Measurements from ENCODE around the gene ORC3.

DNA sequence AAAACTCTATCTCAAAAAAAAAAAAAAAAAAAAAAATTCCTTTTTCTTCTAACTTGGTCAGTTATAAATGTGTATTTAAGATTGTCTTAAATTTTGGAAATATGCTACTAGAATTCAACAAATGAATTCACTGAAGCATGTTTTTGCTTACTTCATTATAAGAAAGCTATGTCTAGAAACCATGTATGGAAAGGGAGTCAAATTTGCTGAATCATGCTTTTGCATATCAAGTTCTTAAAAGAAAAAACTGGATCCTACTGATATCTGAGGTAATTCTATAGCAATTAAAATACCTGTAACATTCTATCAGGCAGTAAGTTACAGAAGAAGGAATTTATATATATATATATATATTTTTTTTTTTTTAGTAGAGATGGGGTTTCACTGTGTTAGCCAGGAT, 84.4 kb downstream of the ORC3 start:
- no peak for TF ChIP-seq CTCF (IDR thresholded peaks at IDR 0.05; ENCODE audit: borderline replicate concordance, extremely low read depth, low read length, poor library complexity, severe bottlenecking)
- no peak for TF ChIP-seq EZH2 (IDR thresholded peaks at IDR 0.05; ENCODE audit: borderline replicate concordance, low read depth, low read length, severe bottlenecking)

All from DND-41 (cell line).